Thyroid gland (tissue), 4 donors: Measurements from ENCODE around the gene POC5. TPM values are rescaled to one million over a fixed set of nuclear protein-coding genes. Genes with fewer than 3 reads are reported as not detected.

ENCODE experiments used
- DNase-seq, 2 donors: peaks; one replicate each; pipeline ENCODE4 v3.0.0-alpha.2; 2019
- H3K27ac ChIP-seq, 3 donors: fragments of 200-600 bp; sonication (generic); 1 replicate in 2 of 3; 2 replicates in 1 of 3; pipeline ENCODE4 v1.5.1; 2016 to 2019; ENCODE audit warnings: mild to moderate bottlenecking in 1 of 3, moderate library complexity in 1 of 3
- H3K27me3 ChIP-seq: fragments of 200-600 bp; sonication (generic); one replicate; pipeline ENCODE4 v1.5.1; 2019
- H3K36me3 ChIP-seq, 2 donors: fragments of 200-600 bp; sonication (generic); one replicate each; pipeline ENCODE4 v1.5.1; 2016 to 2019
- H3K4me1 ChIP-seq, 2 donors: fragments of 200-600 bp; sonication (generic); one replicate each; pipeline ENCODE4 v1.5.1; 2017 to 2019
- H3K4me3 ChIP-seq, 3 donors: fragments of 200-600 bp; sonication (generic); replicated peaks in 1 of 3; 1 replicate in 2 of 3; 2 replicates in 1 of 3; pipeline ENCODE4 v1.5.1; 2016; ENCODE audit warnings: mild to moderate bottlenecking in 1 of 3
- H3K9me3 ChIP-seq: fragments of 200-600 bp; sonication (generic); one replicate; pipeline ENCODE4 v1.5.1; 2017
- POLR2A ChIP-seq, 2 donors: fragments of 450-650 bp; IDR thresholded peaks; one replicate each; pipeline ENCODE4 v1.6.1; 2017; ENCODE audit warnings: antibody characterized with exemption in 2 of 2, mild to moderate bottlenecking in 2 of 2, moderate library complexity in 1 of 2
- WGBS, 2 donors: methylation state at CpG; one replicate each; pipeline ENCODE4 v1.1.5; 2017; 5-methylcytosine and 5-hydroxymethylcytosine counted together
- intact Hi-C: fragments of 100-400 bp; cut with DNase I; formaldehyde crosslinking; loops from one replicate; pipeline ENCODE4 v1.15.1; 2023
- total RNA-seq, 4 donors: library from RNA; depleted of rRNA; stranded (reverse); fragments of >200 nt; gene quantifications; one replicate each; pipeline ENCODE4 v1.2.3, GENCODE V29; 2016
- TF ChIP-seq, protein P1 (sequence below), 6 experiments: fragments of 200-600 bp in 3 of 6; fragments of 450-650 bp in 3 of 6; sonication (generic) in 3 of 6; IDR thresholded peaks; one replicate each; pipeline ENCODE4 v1.5.1; 2016 to 2019; ENCODE audit warnings: antibody characterized with exemption in 6 of 6, mild to moderate bottlenecking in 2 of 6, inconsistent platforms in 1 of 6, moderate library complexity in 1 of 6

The POC5 gene
- total RNA-seq, 4 donors from 2014 or later, result 9.5 to 24.3 (median 14.4) TPM

DNA sequence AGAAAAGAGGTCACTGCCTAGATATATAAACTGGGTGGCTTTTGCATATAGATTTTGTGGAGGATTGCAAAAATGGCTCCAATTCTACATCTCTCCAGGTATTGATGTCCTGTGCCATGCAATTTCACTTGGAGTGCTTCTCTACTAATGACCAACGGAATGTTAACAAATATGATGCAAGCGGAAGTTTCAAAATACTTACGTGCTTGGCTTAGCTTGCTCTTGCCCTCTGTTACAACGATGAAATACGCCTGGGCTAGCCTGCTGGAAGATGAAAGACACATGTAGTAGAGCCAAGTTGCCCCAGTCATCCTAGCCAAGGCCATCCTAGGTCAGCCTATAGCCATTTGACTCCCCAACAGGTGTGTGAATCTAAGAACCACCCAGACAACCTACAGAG, 3.6 kb upstream of the POC5 start:
- no peak overlapping the region for H3K4me3 ChIP-seq
- DNase-seq, result no peak
- H3K4me1 ChIP-seq, result peaks cover 4 to 8% of the 10 kb centered on the region in 2 donors
- H3K27ac ChIP-seq, result no peak overlapping the region
- no peaks in the 10 kb centered on the region for H3K36me3 ChIP-seq
- WGBS, 2 donors, result 86 to 89% methylated on average over 5 of the region's 5 CpGs
- TF ChIP-seq, protein P1, sequence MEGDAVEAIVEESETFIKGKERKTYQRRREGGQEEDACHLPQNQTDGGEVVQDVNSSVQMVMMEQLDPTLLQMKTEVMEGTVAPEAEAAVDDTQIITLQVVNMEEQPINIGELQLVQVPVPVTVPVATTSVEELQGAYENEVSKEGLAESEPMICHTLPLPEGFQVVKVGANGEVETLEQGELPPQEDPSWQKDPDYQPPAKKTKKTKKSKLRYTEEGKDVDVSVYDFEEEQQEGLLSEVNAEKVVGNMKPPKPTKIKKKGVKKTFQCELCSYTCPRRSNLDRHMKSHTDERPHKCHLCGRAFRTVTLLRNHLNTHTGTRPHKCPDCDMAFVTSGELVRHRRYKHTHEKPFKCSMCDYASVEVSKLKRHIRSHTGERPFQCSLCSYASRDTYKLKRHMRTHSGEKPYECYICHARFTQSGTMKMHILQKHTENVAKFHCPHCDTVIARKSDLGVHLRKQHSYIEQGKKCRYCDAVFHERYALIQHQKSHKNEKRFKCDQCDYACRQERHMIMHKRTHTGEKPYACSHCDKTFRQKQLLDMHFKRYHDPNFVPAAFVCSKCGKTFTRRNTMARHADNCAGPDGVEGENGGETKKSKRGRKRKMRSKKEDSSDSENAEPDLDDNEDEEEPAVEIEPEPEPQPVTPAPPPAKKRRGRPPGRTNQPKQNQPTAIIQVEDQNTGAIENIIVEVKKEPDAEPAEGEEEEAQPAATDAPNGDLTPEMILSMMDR (IDR thresholded peaks at IDR 0.05), result no peak
- TF ChIP-seq POLR2A (IDR thresholded peaks at IDR 0.05), result no peak
- intact Hi-C loops, result loop anchor here (10.0 kb wide), 1 partner anchor 534 kb away; no protein-coding TSS in a partner anchor
- H3K27me3 ChIP-seq, result no peaks in the 10 kb centered on the region
- H3K9me3 ChIP-seq, result no peaks in the 10 kb centered on the region

DNA sequence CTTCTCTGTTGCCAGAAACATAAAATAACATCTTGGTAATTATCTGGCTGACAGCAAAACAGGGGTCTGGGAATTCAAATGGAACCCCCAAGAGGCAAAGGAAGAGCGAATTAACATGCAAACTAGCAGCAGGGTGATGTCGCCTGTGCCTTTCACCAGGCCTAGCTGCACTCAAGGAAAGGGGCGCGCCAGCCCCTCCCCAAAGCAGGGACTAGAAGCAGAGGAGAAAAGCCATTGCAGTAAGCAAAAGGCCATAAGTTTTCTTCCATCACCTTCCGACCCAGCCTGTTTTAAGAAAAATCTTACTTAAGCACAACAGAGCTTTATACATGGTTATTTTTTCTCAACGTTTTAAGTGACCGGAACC, 539 bp downstream of the POC5 start:
- H3K4me3 ChIP-seq, result peak overlapping the region; percentile 52 to 75 (median 74)
- peak in 1 of 2 donors; percentile 10 for DNase-seq
- peak overlapping the region; percentile 29 to 69 (median 62) for H3K27ac ChIP-seq
- no peaks in the 10 kb centered on the region for H3K36me3 ChIP-seq
- H3K9me3 ChIP-seq, result no peaks in the 10 kb centered on the region
- H3K27me3 ChIP-seq, result no peaks in the 10 kb centered on the region
- TF ChIP-seq, protein P1 (IDR thresholded peaks at IDR 0.05), result no peak
- no peak for TF ChIP-seq POLR2A (IDR thresholded peaks at IDR 0.05)
- intact Hi-C loops, result no loop called here
- peaks cover 4 to 9% of the 10 kb centered on the region in 2 donors for H3K4me1 ChIP-seq
- 0 to 1% methylated on average over 7 of the region's 7 CpGs for WGBS, 2 donors

DNA sequence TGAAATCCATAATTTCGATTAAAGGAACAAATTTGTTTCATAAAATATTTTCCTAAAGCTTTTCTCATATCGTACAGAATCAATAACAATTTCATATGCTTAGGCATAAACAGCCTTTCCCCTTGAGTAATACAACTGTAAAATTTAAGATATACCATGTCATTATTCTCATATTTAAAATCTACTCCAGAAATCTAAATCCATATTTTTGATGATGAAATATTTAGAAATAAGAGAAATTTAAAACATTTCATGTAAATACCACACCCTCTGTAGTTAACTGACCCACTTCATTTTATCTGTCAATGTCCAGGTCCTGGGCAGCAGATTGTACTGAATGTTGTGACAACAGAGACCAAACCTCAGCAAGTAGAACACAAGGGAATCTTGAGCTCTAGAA, 5.1 kb downstream of the POC5 start:
- intact Hi-C loops, result no loop called here

DNA sequence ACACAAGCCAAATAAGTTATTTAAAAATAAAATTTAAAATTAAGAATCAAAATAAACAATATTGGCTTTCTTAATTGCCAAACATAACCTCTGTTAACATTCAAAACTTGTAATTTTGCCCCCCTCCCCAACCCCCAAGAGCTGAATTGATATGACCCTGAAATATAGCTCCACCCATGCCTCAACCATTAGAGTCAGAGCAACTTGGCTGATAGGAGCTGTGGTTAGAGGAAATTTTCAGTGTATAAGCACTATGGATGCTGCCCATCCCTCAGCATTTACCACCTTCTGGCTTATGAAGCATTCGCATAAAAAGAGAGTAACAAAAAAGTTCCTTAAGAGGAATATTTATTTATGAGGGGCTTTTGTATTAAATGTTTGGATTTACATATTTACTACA, 6.1 kb downstream of the POC5 start:
- Histone ChIP-seq H3K4me3 (no peak overlapping the region), H3K9me3 (no peaks in the 10 kb centered on the region), H3K4me1 (peaks cover 0 to 3% of the 10 kb centered on the region in 2 donors), H3K36me3 (no peaks in the 10 kb centered on the region), H3K27ac (no peak overlapping the region), H3K27me3 (no peaks in the 10 kb centered on the region)
- no peak for DNase-seq
- TF ChIP-seq, protein P1 (IDR thresholded peaks at IDR 0.05), result no peak
- TF ChIP-seq POLR2A (IDR thresholded peaks at IDR 0.05), result no peak
- intact Hi-C loops, result no loop called here
- 96 to 98% methylated on average over 1 of the region's 1 CpG for WGBS, 2 donors

More for the DNA sequence above, 5.1 kb downstream of the POC5 start:
- DNase-seq, result no peak
- H3K27me3 ChIP-seq, result no peaks in the 10 kb centered on the region
- H3K4me1 ChIP-seq, result peaks cover 4 to 9% of the 10 kb centered on the region in 2 donors
- 96 to 97% methylated on average over 2 of the region's 2 CpGs for WGBS, 2 donors
- TF ChIP-seq, protein P1 (IDR thresholded peaks at IDR 0.05), result no peak
- TF ChIP-seq POLR2A (IDR thresholded peaks at IDR 0.05), result no peak
- H3K36me3 ChIP-seq, result no peaks in the 10 kb centered on the region
- H3K4me3 ChIP-seq, result no peak overlapping the region
- no peak overlapping the region for H3K27ac ChIP-seq
- H3K9me3 ChIP-seq, result no peaks in the 10 kb centered on the region

DNA sequence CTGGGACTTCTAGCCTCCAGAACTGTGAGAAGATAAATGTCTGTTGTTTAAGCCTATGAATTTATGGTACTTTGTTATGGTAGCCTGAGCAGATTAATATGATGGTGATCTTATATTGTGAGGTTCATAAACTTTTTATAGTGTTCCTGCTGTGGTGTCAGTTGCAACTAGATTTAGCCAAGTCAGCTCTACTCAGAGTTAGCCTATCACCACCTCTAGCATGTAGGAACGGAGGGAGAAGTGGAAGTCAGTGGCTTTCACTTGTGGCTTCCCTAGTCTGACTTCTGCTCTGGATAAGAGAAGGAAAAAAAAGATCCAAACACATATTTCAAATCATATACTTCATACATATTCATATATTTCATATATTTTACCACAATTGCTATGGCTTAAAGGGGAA, 6.6 kb downstream of the POC5 start:
- DNase-seq, result no peak
- Histone ChIP-seq H3K4me3 (no peak overlapping the region), H3K9me3 (no peaks in the 10 kb centered on the region), H3K36me3 (no peaks in the 10 kb centered on the region), H3K27ac (no peak overlapping the region), H3K27me3 (no peaks in the 10 kb centered on the region), H3K4me1 (no peaks in the 10 kb centered on the region)
- no peak for TF ChIP-seq POLR2A (IDR thresholded peaks at IDR 0.05)
- TF ChIP-seq, protein P1 (IDR thresholded peaks at IDR 0.05), result no peak
- WGBS, 2 donors, result 91 to 92% methylated on average over 1 of the region's 1 CpG
- intact Hi-C loops, result no loop called here
